ENCODE data around the gene ECHDC1. TPM values are rescaled to one million over a fixed set of nuclear protein-coding genes. Genes with fewer than 3 reads are reported as not detected.
A peak's percentile ranks its signal among the peaks of the same experiment; 100 is the strongest.

The ECHDC1 gene
- total and polyA plus RNA-seq, 2 experiments from 2014 or later = 60.8 to 75.6 TPM

GRCh38 chr6:127352524-127352923 is 9.1 kb upstream of the ECHDC1 start:
- Histone ChIP-seq H4K20me1 (ENCODE audit: insufficient read depth) (no peaks in the 10 kb centered on the region), H3K4me2 (ENCODE audit: unreplicated experiment) (no peak overlapping the region), H3K27ac (no peak overlapping the region), H3K9me2 (ENCODE audit: insufficient read depth) (no peaks in the 10 kb centered on the region), H3F3A (ENCODE audit: insufficient read depth) (no peaks in the 10 kb centered on the region), H3K4me3 (no peak overlapping the region), H2AFZ (no peak overlapping the region), H3K9ac (no peak overlapping the region), H3K27me3 (replicated peaks; ENCODE audit: insufficient read depth) (no peaks in the 10 kb centered on the region), H3K36me3 (ENCODE audit: low read depth) (no peaks in the 10 kb centered on the region), H3K9me3 (ENCODE audit: low read depth) (no peaks in the 10 kb centered on the region), H3K79me2 (ENCODE audit: insufficient read depth) (peaks cover 11% of the 10 kb centered on the region), H3K4me1 (ENCODE audit: insufficient read depth) (no peaks in the 10 kb centered on the region)
- no peak for TF ChIP-seq EZH2phosphoT487 (IDR thresholded peaks at IDR 0.05; ENCODE audit: insufficient read depth, low read depth)
- DNase-seq = no peak
- WGBS, 2 experiments (ENCODE audit: low coverage in 1 of 2, low lambda C conversion rate in 2 of 2, missing lambda C conversion rate in 2 of 2) = 96 to 100% methylated on average over 2 of the region's 2 CpGs
- in situ Hi-C loops (cut with MboI) = no loop called here

- Histone ChIP-seq H2AFZ (no peak overlapping the region), H3K4me1 (ENCODE audit: insufficient read depth) (no peaks in the 10 kb centered on the region), H3K79me2 (ENCODE audit: insufficient read depth) (peaks cover 36% of the 10 kb centered on the region), H3K9me2 (ENCODE audit: insufficient read depth) (no peaks in the 10 kb centered on the region), H3F3A (ENCODE audit: insufficient read depth) (0 out of 2 replicates have a peak, but pooled peaks cover 5% of the 10 kb centered on the region), H3K9ac (no peak overlapping the region), H3K9me3 (ENCODE audit: low read depth) (no peaks in the 10 kb centered on the region), H3K4me2 (ENCODE audit: unreplicated experiment) (no peak overlapping the region), H3K36me3 (ENCODE audit: low read depth) (no peaks in the 10 kb centered on the region), H3K4me3 (no peak overlapping the region), H3K27me3 (replicated peaks; ENCODE audit: insufficient read depth) (no peaks in the 10 kb centered on the region), H4K20me1 (ENCODE audit: insufficient read depth) (no peaks in the 10 kb centered on the region), H3K27ac (no peak overlapping the region)
- DNase-seq = no peak
- 95 to 100% methylated on average over 2 of the region's 2 CpGs for WGBS, 2 experiments (ENCODE audit: low coverage in 1 of 2, low lambda C conversion rate in 2 of 2, missing lambda C conversion rate in 2 of 2)
- in situ Hi-C loops (cut with MboI) = no loop called here
- TF ChIP-seq EZH2 (IDR thresholded peaks at IDR 0.05; ENCODE audit: insufficient read depth, poor library complexity, severe bottlenecking) (no peak), EZH2phosphoT487 (IDR thresholded peaks at IDR 0.05; ENCODE audit: insufficient read depth, low read depth) (no peak)
These were observed 6.6 kb upstream of the ECHDC1 start for GRCh38 chr6:127349980-127350379.

- Histone ChIP-seq H3K4me3 (no peak overlapping the region), H3K9ac (no peak overlapping the region), H3K9me2 (ENCODE audit: insufficient read depth) (no peaks in the 10 kb centered on the region), H3K27ac (no peak overlapping the region), H3K9me3 (ENCODE audit: low read depth) (no peaks in the 10 kb centered on the region), H2AFZ (no peak overlapping the region), H3K4me1 (ENCODE audit: insufficient read depth) (no peaks in the 10 kb centered on the region; the same call in 1 of the 2 replicates), H3F3A (ENCODE audit: insufficient read depth) (peaks cover 12% of the 10 kb centered on the region), H4K20me1 (ENCODE audit: insufficient read depth) (no peaks in the 10 kb centered on the region), H3K36me3 (ENCODE audit: low read depth) (no peaks in the 10 kb centered on the region), H3K4me2 (ENCODE audit: unreplicated experiment) (no peak overlapping the region), H3K27me3 (replicated peaks; ENCODE audit: insufficient read depth) (no peaks in the 10 kb centered on the region), H3K79me2 (ENCODE audit: insufficient read depth) (peaks cover 54% of the 10 kb centered on the region)
- TF ChIP-seq EZH2 (IDR thresholded peaks at IDR 0.05; ENCODE audit: insufficient read depth, poor library complexity, severe bottlenecking) (no peak), EZH2phosphoT487 (IDR thresholded peaks at IDR 0.05; ENCODE audit: insufficient read depth, low read depth) (no peak)
- DNase-seq = no peak
- 94 to 98% methylated on average over 10 of the region's 10 CpGs for WGBS, 2 experiments (ENCODE audit: low coverage in 1 of 2, low lambda C conversion rate in 2 of 2, missing lambda C conversion rate in 2 of 2)
- in situ Hi-C loops (cut with MboI) = no loop called here
These were observed 4.7 kb upstream of the ECHDC1 start for GRCh38 chr6:127348028-127348661.

- Histone ChIP-seq H3K27ac (no peak overlapping the region), H3K27me3 (replicated peaks; ENCODE audit: insufficient read depth) (no peaks in the 10 kb centered on the region), H3K4me1 (ENCODE audit: insufficient read depth) (peaks cover 2% of the 10 kb centered on the region), H3K9ac (no peak overlapping the region), H4K20me1 (ENCODE audit: insufficient read depth) (no peaks in the 10 kb centered on the region), H3K36me3 (ENCODE audit: low read depth) (no peaks in the 10 kb centered on the region), H3K9me3 (ENCODE audit: low read depth) (no peaks in the 10 kb centered on the region), H3K4me3 (no peak overlapping the region), H2AFZ (no peak overlapping the region), H3K4me2 (ENCODE audit: unreplicated experiment) (no peak overlapping the region), H3K79me2 (ENCODE audit: insufficient read depth) (peaks cover 59% of the 10 kb centered on the region), H3K9me2 (ENCODE audit: insufficient read depth) (no peaks in the 10 kb centered on the region), H3F3A (ENCODE audit: insufficient read depth) (peaks cover 17% of the 10 kb centered on the region)
- TF ChIP-seq EZH2phosphoT487 (IDR thresholded peaks at IDR 0.05; ENCODE audit: insufficient read depth, low read depth) (no peak), EZH2 (IDR thresholded peaks at IDR 0.05; ENCODE audit: insufficient read depth, poor library complexity, severe bottlenecking) (no peak)
- DNase-seq = peak; percentile 39
- in situ Hi-C loops (cut with MboI) = no loop called here
- WGBS, 2 experiments (ENCODE audit: low coverage in 1 of 2, low lambda C conversion rate in 2 of 2, missing lambda C conversion rate in 2 of 2) = 66 to 72% methylated on average over 2 of the region's 2 CpGs
These were observed 3.8 kb upstream of the ECHDC1 start for GRCh38 chr6:127347178-127347577.

GRCh38 chr6:127345521-127345920 is 2.1 kb upstream of the ECHDC1 start:
- H3K4me3 ChIP-seq = no peak overlapping the region
- H3K27ac ChIP-seq = no peak overlapping the region
- H3K4me1 ChIP-seq (ENCODE audit: insufficient read depth) = peaks cover 15% of the 10 kb centered on the region
- TF ChIP-seq EZH2 (IDR thresholded peaks at IDR 0.05; ENCODE audit: insufficient read depth, poor library complexity, severe bottlenecking) (no peak), EZH2phosphoT487 (IDR thresholded peaks at IDR 0.05; ENCODE audit: insufficient read depth, low read depth) (no peak)
- H3F3A ChIP-seq (ENCODE audit: insufficient read depth) = peaks cover 18% of the 10 kb centered on the region
- no peak overlapping the region for H2AFZ ChIP-seq
- H3K9me2 ChIP-seq (ENCODE audit: insufficient read depth) = no peaks in the 10 kb centered on the region
- no peaks in the 10 kb centered on the region for H3K36me3 ChIP-seq (ENCODE audit: low read depth)
- no peak overlapping the region for H3K9ac ChIP-seq
- no peaks in the 10 kb centered on the region for H3K9me3 ChIP-seq (ENCODE audit: low read depth)
- no peak overlapping the region for H3K4me2 ChIP-seq (ENCODE audit: unreplicated experiment)
- H3K27me3 ChIP-seq (replicated peaks; ENCODE audit: insufficient read depth) = no peaks in the 10 kb centered on the region
- H3K79me2 ChIP-seq (ENCODE audit: insufficient read depth) = peaks cover 75% of the 10 kb centered on the region
- H4K20me1 ChIP-seq (ENCODE audit: insufficient read depth) = no peaks in the 10 kb centered on the region
- DNase-seq = no peak
- in situ Hi-C loops (cut with MboI) = no loop called here

All from GM23248 (cell line).